Fibroblast of skin of right quadriceps (primary cell): ENCODE data around the gene KIAA1217.
"Not testable (repeated sequence)": the region's sequence is repeated elsewhere in the genome, so short reads cannot be mapped to it uniquely, and the experiment has no call there.

ENCODE experiments used
- DNase-seq: peaks from one replicate; pipeline ENCODE4 v3.0.0-alpha.2; 2013

KIAA1217 gene

GRCh38 chr10:24445958-24446357 is 237.0 kb downstream of the KIAA1217 start:
- DNase-seq = not testable (repeated sequence)

GRCh38 chr10:24446739-24447138 is 237.8 kb downstream of the KIAA1217 start:
- peak; percentile 73 for DNase-seq

DNA sequence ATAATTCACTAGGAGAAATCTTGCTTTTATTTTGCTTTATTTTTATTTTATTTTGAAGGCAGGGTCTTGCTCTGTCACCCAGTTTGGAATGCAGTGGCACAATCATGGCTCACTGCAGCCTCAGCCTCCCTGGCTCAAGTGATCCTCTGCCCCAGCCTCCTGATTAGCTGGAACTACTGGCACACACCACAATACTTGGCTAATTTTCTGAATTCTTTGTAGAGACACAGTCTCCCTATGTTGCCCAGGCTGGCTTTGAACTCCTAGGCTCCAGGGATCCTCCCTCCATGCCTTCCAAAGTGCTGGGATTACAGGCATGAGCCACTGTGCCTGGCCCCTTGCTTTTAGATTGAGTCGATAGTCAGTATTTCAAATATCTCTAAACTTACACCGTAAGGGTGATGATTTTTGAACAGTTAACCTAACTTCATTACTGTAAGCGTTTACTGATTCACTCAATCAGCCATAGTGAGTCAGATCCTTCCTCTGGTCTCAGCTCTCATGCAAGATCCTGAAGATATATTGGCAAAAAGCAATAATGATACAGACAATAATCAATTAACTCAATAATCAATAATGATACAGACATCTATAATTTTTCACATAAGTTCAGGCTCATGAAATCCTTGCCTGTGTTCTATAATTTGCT is 239.5 kb downstream of the KIAA1217 start:
- peak; percentile 64 for DNase-seq

- DNase-seq = peak; percentile 53
Observed at GRCh38 chr10:24449321-24449740, 240.4 kb downstream of the KIAA1217 start.

DNA sequence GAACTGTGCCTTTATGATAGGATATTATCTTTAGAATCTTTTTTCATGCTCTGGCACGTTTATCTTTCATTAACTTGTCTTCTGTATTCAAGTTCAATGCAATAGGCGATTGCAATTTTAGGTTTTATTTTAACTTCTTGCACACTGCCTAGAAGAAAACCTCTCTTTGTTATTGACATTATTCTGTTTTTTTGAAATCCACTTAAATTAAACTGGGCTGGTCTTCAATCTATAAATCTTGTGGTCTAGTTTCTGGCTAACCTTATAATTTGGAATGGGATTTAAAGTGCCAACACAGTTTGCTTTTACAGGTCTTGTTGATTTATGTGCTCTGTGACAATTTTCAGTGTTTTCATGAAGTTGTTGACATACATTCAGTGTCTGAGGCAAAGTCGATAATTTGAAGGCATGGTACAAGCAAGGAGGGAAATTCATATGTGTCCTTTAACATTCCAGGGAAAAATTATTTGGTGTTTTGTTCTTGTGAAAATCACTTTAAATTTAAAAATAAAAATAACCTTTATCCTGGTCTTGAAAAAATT is 240.9 kb downstream of the KIAA1217 start:
- no peak for DNase-seq

GRCh38 chr10:24451325-24451820 is 242.4 kb downstream of the KIAA1217 start:
- DNase-seq = no peak

- no peak for DNase-seq
Observed at GRCh38 chr10:24452030-24452429, 243.1 kb downstream of the KIAA1217 start.

GRCh38 chr10:24453404-24453830 is 244.5 kb downstream of the KIAA1217 start:
- DNase-seq = peak; percentile 79

GRCh38 chr10:24453973-24454372 is 245.0 kb downstream of the KIAA1217 start:
- no peak for DNase-seq

GRCh38 chr10:24455447-24455846 is 246.5 kb downstream of the KIAA1217 start:
- no peak for DNase-seq

- peak; percentile 94 for DNase-seq
Observed at GRCh38 chr10:24456322-24456721, 247.4 kb downstream of the KIAA1217 start.

- no peak for DNase-seq
Observed at GRCh38 chr10:24457661-24458318, 248.9 kb downstream of the KIAA1217 start.

GRCh38 chr10:24459836-24460235 is 250.9 kb downstream of the KIAA1217 start:
- DNase-seq = no peak

DNA sequence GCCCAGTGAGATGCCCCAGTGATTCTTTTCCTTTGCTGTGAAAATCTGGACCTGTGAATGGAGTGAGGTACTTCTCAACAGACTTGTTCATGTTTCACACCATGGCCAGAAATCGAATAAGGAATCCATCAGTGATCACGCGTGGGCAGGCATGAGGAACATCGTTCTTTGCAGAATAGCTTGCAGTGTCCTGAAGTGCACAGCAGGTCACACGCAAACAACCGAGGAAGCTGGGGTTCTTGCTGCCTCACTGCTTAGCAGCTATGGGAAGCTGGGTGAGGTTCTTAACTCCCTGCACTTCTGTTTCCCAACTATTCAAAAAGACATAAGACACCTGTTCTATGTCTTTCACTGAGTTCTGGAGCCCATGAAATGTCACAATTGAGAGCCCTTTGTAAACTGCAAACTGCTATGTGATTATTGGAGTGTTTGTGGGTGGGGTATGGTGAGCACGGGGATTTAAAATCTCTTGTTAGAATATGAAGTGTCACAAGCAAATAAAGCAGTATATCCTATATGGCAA is 253.4 kb downstream of the KIAA1217 start:
- no peak for DNase-seq

GRCh38 chr10:24462889-24463552 is 254.1 kb downstream of the KIAA1217 start:
- DNase-seq = no peak

GRCh38 chr10:24463611-24464426 is 254.9 kb downstream of the KIAA1217 start:
- peak; percentile 95 for DNase-seq

GRCh38 chr10:24465124-24465874 is 256.4 kb downstream of the KIAA1217 start:
- DNase-seq = peak; percentile 85

- DNase-seq = peak; percentile 90
Observed at GRCh38 chr10:24465891-24466818, 257.2 kb downstream of the KIAA1217 start.

GRCh38 chr10:24467136-24467535 is 258.2 kb downstream of the KIAA1217 start:
- no peak for DNase-seq

DNA sequence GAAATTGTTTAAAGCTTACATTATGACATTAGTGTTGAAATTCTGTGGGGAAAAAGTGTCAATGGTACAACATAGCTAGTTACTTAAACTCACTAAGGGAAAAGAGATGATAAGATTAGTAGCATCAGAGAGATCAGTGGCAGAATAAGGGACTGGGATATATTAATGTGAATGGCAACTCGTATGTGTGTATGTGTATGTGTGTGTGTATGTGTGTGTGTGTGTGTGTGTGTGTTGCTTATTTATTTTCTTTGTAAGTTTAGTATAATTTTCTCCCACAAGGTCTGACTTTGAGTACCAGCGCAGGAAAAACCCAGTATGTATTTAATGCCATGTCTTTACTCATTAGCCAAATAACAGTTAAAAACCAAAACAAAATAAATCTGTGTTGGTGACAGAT is 258.7 kb downstream of the KIAA1217 start:
- no peak for DNase-seq
